ENCODE measurements around the gene INPP5D. TPM values are rescaled to one million over a fixed set of nuclear protein-coding genes. Genes with fewer than 3 reads are reported as not detected.

Gene INPP5D
- total and polyA plus RNA-seq, 2 donors (not counting 3 experiments of a cell fraction or from before 2014, with no cell fraction given) = 13.9 to 46.6 TPM

DNA sequence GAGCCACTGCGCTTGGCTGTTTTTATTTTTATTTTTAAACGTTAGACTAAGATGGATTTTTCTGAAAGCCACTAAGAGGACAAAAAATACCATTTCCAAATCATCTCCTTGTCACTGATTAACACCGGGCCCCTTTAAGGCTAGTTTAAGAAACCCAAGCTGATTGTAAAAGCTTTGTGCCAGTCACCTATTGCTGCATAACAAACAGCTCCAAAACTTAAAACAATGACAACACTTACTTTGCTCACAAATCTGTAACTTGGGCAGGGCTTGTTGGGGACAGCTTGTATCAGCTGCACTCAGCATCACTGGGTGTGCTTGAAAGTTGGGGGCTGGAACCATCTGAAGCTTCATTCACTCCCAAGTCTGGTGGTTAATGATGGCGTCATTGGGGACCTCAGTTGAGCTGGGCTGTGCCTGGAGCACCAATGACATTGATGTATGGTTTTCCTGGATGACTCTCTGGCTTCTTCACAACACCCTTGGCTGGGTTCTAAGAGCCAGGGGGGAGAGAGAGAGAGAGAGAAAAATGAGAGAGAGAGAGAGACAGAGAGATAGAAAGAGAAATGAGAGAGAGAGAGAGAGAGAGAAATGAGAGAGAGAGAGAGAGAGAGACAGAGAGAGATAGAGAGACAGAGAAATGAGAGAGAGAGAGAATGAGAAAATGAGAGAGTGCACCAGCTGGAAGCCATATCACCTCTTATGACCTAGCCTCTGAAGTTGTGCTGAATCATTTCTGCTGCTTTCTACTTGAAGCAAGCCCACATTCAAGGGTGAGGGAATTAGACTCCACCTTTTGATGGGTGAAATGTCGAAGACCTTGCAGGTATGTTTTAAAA is 165.3 kb downstream of the INPP5D start:
- CTCF ChIA-PET = no interaction called here

More for the DNA sequence above, 165.3 kb downstream of the INPP5D start:
- no peak for FAIRE-seq
- Histone ChIP-seq H3K9me3 (replicated peaks; ENCODE audit: control insufficient read depth, insufficient read depth, low read length) (no peaks in the 10 kb centered on the region), H2AFZ (ENCODE audit: low read depth, low read length) (no peak overlapping the region), H3K79me2 (ENCODE audit: control insufficient read depth, insufficient read depth, low read length) (no peaks in the 10 kb centered on the region), H3K27ac (ENCODE audit: insufficient read depth, low read depth, low read length) (no peak overlapping the region), H3K4me1 (ENCODE audit: control insufficient read depth, extremely low read depth, insufficient read depth, low read length) (no peaks in the 10 kb centered on the region), H3K36me3 (ENCODE audit: control insufficient read depth in 2 of 2, extremely low read depth in 1 of 2, insufficient read depth in 2 of 2, low read length in 2 of 2) (no peaks in the 10 kb centered on the region), H3K9ac (replicated peaks; ENCODE audit: extremely low read depth, insufficient read depth, low read length) (no peak overlapping the region), H4K20me1 (replicated peaks; ENCODE audit: control insufficient read depth, extremely low read depth, insufficient read depth, low read length) (no peaks in the 10 kb centered on the region), H3K4me3 (replicated peaks in 1 of 3; ENCODE audit: insufficient read depth in 1 of 3, low read depth in 1 of 3, low read length in 3 of 3) (no peak overlapping the region), H3K27me3 (ENCODE audit: control insufficient read depth in 2 of 2, insufficient read depth in 2 of 2, low read length in 2 of 2) (peaks cover 0 to 7% of the 10 kb centered on the region in 2 experiments), H3K9me1 (replicated peaks; ENCODE audit: control insufficient read depth, extremely low read depth, insufficient read depth, low read length) (no peaks in the 10 kb centered on the region), H3K4me2 (ENCODE audit: insufficient read depth, low read length) (no peak overlapping the region)
- TF ChIP-seq POLR2A (IDR thresholded peaks at IDR 0.05; ENCODE audit: low read depth, low read length) (no peak), MYC (IDR thresholded peaks at IDR 0.05; ENCODE audit: low read depth, low read length) (no peak), POLR2AphosphoS5 (IDR thresholded peaks at IDR 0.05; ENCODE audit: insufficient read depth, low read depth, low read length) (no peak), EZH2 (IDR thresholded peaks at IDR 0.05; ENCODE audit: borderline replicate concordance, low read depth, low read length, severe bottlenecking) (no peak), FOS (IDR thresholded peaks at IDR 0.05; ENCODE audit: borderline replicate concordance, insufficient read depth, low read length) (no peak), JUN (IDR thresholded peaks at IDR 0.05; ENCODE audit: borderline replicate concordance, insufficient read depth, insufficient read length, low read depth) (no peak), GATA2 (IDR thresholded peaks at IDR 0.05; ENCODE audit: insufficient read depth, insufficient read length, low read depth, low read length) (no peak)
- TF ChIP-seq, protein P1, sequence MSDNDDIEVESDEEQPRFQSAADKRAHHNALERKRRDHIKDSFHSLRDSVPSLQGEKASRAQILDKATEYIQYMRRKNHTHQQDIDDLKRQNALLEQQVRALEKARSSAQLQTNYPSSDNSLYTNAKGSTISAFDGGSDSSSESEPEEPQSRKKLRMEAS (IDR thresholded peaks at IDR 0.05; ENCODE audit: insufficient read depth, insufficient read length) = no peak
- TF ChIP-seq, protein P2, sequence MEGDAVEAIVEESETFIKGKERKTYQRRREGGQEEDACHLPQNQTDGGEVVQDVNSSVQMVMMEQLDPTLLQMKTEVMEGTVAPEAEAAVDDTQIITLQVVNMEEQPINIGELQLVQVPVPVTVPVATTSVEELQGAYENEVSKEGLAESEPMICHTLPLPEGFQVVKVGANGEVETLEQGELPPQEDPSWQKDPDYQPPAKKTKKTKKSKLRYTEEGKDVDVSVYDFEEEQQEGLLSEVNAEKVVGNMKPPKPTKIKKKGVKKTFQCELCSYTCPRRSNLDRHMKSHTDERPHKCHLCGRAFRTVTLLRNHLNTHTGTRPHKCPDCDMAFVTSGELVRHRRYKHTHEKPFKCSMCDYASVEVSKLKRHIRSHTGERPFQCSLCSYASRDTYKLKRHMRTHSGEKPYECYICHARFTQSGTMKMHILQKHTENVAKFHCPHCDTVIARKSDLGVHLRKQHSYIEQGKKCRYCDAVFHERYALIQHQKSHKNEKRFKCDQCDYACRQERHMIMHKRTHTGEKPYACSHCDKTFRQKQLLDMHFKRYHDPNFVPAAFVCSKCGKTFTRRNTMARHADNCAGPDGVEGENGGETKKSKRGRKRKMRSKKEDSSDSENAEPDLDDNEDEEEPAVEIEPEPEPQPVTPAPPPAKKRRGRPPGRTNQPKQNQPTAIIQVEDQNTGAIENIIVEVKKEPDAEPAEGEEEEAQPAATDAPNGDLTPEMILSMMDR (IDR thresholded peaks at IDR 0.05; ENCODE audit: extremely low read depth in 1 of 2, insufficient read depth in 1 of 2, low read depth in 1 of 2, low read length in 2 of 2) = no peak
- no TSS peak for BruUV-seq (replicated peaks)
- intact Hi-C loops (cut with micrococcal nuclease) = no loop called here
- dilution Hi-C loops (cut with MboI; ENCODE audit: extremely low pct_ligation_motif_present, low sequenced_read_pairs) = no loop called here
- no peak for DNase-seq (ENCODE audit: low read depth, low spot score)
- POLR2A ChIA-PET = no interaction called here

Measured in endothelial cell of umbilical vein (primary cell).